HG03097 (cell line): ENCODE results near the gene RELN.
"Not testable (repeated sequence)": the region's sequence is repeated elsewhere in the genome, so short reads cannot be mapped to it uniquely, and the experiment has no call there.

Source experiments
- ATAC-seq: cut with Tn5 transposase; IDR thresholded peaks from one replicate; pipeline ENCODE4 v1.9.1; 2021; ENCODE audit not compliant: unreplicated experiment, low FRiP score

The RELN gene

GRCh38 chr7:103796327-103796962, 193.0 kb downstream of the RELN start:
- ATAC-seq: no peak

- ATAC-seq: no peak
Measured at GRCh38 chr7:103795787-103796186, 193.7 kb downstream of the RELN start.

GRCh38 chr7:103795107-103795506, 194.4 kb downstream of the RELN start:
- no peak for ATAC-seq

GRCh38 chr7:103794424-103794823, 195.0 kb downstream of the RELN start:
- no peak for ATAC-seq

GRCh38 chr7:103793614-103794013, 195.8 kb downstream of the RELN start:
- ATAC-seq: no peak

GRCh38 chr7:103791894-103792293, 197.6 kb downstream of the RELN start:
- ATAC-seq: no peak

GRCh38 chr7:103787041-103787440, 202.4 kb downstream of the RELN start:
- not testable (repeated sequence) for ATAC-seq

GRCh38 chr7:103784646-103785286, 204.7 kb downstream of the RELN start:
- no peak for ATAC-seq

- no peak for ATAC-seq
Measured at GRCh38 chr7:103781409-103781808, 208.0 kb downstream of the RELN start.

GRCh38 chr7:103780561-103780960, 208.9 kb downstream of the RELN start:
- not testable (repeated sequence) for ATAC-seq

- ATAC-seq: no peak
Measured at GRCh38 chr7:103777440-103777839, 212.0 kb downstream of the RELN start.

- no peak for ATAC-seq
Measured at GRCh38 chr7:103773726-103774125, 215.7 kb downstream of the RELN start.

GRCh38 chr7:103772171-103772773, 217.2 kb downstream of the RELN start:
- no peak for ATAC-seq

GRCh38 chr7:103771294-103771693, 218.2 kb downstream of the RELN start:
- no peak for ATAC-seq

GRCh38 chr7:103766660-103767059, 222.8 kb downstream of the RELN start:
- ATAC-seq: no peak

GRCh38 chr7:103765901-103766300, 223.6 kb downstream of the RELN start:
- ATAC-seq: no peak

GRCh38 chr7:103764901-103765300, 224.6 kb downstream of the RELN start:
- no peak for ATAC-seq

- ATAC-seq: no peak
Measured at GRCh38 chr7:103762877-103763276, 226.6 kb downstream of the RELN start.

- no peak for ATAC-seq
Measured at GRCh38 chr7:103762065-103762760, 227.2 kb downstream of the RELN start.

GRCh38 chr7:103752995-103753394, 236.5 kb downstream of the RELN start:
- ATAC-seq: no peak

- no peak for ATAC-seq
Measured at GRCh38 chr7:103751311-103751880, 238.1 kb downstream of the RELN start.
